ENCODE data around the gene CDC37. TPM values are rescaled to one million over a fixed set of nuclear protein-coding genes. Genes with fewer than 3 reads are reported as not detected.

Gene CDC37
- total RNA-seq, 3 donors from 2014 or later, result 141 to 213 (median 172) TPM

DNA sequence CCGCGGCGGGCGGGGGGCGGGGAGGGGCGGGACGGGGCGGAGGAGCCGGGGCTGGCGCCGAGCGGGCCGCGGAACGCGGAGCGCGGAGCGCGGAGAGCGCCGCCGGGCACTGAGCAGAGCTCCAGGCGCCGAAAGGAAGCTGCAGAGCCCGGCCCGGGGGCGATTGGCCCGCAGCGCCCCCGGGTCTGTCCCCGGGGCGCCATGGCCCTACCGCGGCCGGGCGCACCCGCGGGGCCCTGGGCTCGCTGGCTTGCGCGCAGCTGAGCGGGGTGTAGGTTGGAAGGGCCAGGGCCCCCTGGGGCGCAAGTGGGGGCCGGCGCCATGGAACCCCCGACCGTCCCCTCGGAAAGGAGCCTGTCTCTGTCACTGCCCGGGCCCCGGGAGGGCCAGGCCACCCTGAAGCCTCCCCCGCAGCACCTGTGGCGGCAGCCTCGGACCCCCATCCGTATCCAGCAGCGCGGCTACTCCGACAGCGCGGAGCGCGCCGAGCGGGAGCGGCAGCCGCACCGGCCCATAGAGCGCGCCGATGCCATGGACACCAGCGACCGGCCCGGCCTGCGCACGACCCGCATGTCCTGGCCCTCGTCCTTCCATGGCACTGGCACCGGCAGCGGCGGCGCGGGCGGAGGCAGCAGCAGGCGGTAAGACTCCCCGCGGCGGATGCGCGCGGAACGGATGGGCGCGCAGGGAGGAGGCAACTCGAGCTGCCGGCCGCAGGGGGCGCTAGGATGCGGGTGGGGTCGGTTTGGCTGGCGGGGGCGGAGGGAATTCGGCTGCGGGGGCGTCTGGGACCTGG is 17.3 kb upstream of the CDC37 start, which contains the start of gene PDE4A:
TSS of gene PDE4A (plus strand) at position 95 of the 796 bp plus-strand sequence. CDS start at position 322, 227 bp downstream.
- H3K27me3 ChIP-seq, result peaks cover 24 to 84% of the 10 kb centered on the region in 2 donors
- no peak for TF ChIP-seq POLR2AphosphoS5 (IDR thresholded peaks at IDR 0.05)
- TF ChIP-seq CTCF (IDR thresholded peaks at IDR 0.05), result no peak
- TF ChIP-seq POLR2A (IDR thresholded peaks at IDR 0.05), result no peak
- intact Hi-C loops (cut with DNase I; ENCODE audit: low total_unique reads), result no loop called here
- H3K36me3 ChIP-seq, result no peaks in the 10 kb centered on the region
- peaks cover 8 to 19% of the 10 kb centered on the region in 2 donors for H3K4me1 ChIP-seq
- no peak within 1 kb of the TSS for H3K27ac ChIP-seq
- no peaks in the 10 kb centered on the region for H3K9me3 ChIP-seq
- H3K4me3 ChIP-seq, result peak within 1 kb of the TSS in 2 of 3 donors; percentile 28 to 60
- no peak for DNase-seq (ENCODE audit: low spot score in 2 of 2)

DNA sequence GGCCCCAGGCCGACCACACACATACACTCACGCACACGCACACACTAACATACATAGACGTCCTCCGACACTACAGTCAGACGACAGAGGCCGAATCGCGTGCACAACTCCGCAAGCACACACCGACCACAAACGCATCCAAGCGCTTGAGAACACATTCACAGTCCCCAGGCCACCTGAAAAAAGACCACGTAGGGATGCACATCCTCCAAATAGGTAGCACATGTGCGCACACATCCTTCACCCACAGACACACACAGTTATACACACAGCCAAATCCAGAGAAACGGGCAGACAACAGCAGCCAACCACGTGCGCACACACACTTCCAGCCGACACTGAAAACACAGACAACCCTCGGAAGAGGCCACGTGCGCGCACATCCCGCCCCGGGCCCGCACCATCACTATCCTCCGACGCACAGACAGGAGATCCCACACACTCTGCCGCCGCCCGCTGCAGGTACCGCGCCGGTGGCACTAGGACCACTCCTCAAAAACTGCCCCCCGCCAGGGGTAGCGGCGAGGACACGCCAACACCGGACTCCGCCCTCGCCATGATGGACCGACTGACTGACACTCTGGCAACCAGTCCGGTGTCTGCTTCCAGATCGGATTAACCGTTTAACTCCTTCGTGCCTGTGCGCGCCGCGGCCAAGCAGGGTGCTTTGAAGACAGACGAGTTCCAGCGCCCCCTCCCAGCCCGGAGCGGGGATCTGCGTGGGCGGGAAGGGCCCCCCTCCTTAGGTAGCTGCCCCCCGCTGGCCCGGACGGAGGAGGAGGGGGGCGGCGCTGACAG is 16.5 kb upstream of the CDC37 start:
- TF ChIP-seq POLR2AphosphoS5 (IDR thresholded peaks at IDR 0.05), result no peak
- TF ChIP-seq POLR2A (IDR thresholded peaks at IDR 0.05), result no peak
- no peak for TF ChIP-seq CTCF (IDR thresholded peaks at IDR 0.05)
- peaks cover 24 to 79% of the 10 kb centered on the region in 2 donors for H3K27me3 ChIP-seq
- H3K9me3 ChIP-seq, result no peaks in the 10 kb centered on the region
- H3K4me3 ChIP-seq, result peak overlapping the region in 2 of 3 donors; percentile 28 to 60
- no peaks in the 10 kb centered on the region for H3K36me3 ChIP-seq
- intact Hi-C loops (cut with DNase I; ENCODE audit: low total_unique reads), result loop anchor here (5.0 kb wide), 1 partner anchor 1873 kb away; no protein-coding TSS in a partner anchor
- peaks cover 8 to 19% of the 10 kb centered on the region in 2 donors for H3K4me1 ChIP-seq
- DNase-seq (ENCODE audit: low spot score in 2 of 2), result no peak
- H3K27ac ChIP-seq, result no peak overlapping the region

DNA sequence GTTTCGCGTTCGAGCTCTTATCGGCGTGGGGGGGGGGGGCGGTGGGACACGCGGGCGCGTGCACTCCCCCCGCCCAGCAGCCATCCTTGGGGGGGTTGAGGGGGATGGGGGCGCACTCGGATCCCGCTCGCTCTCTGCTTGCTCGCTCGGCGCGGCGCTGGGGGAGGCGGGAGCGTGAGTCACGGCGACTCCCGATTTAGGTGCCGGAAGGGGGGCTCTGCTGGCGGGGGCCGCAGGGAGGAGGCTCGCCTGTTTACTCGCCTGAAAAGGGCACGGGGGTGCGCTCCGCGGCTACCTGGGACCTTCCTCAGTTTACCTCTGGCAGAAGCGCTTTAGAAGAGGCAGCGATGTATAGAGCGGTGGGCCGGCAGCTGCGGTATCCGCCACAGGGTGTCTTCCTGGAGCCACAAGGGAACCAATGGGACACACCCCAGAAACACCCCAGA is 15.9 kb upstream of the CDC37 start:
- Histone ChIP-seq H3K27ac (no peak overlapping the region), H3K36me3 (no peaks in the 10 kb centered on the region), H3K27me3 (peaks cover 24 to 73% of the 10 kb centered on the region in 2 donors), H3K4me3 (peak overlapping the region in 2 of 3 donors; percentile 28 to 60), H3K4me1 (peaks cover 8 to 16% of the 10 kb centered on the region in 2 donors), H3K9me3 (no peaks in the 10 kb centered on the region)
- intact Hi-C loops (cut with DNase I; ENCODE audit: low total_unique reads), result loop anchor here (5.0 kb wide), 1 partner anchor 1872 kb away; no protein-coding TSS in a partner anchor
- TF ChIP-seq POLR2AphosphoS5 (IDR thresholded peaks at IDR 0.05) (no peak), POLR2A (IDR thresholded peaks at IDR 0.05) (no peak), CTCF (IDR thresholded peaks at IDR 0.05) (no peak)
- no peak for DNase-seq (ENCODE audit: low spot score in 2 of 2)

GRCh38 chr19:10418485-10419199 is 15.3 kb upstream of the CDC37 start:
- DNase-seq (ENCODE audit: low spot score in 2 of 2), result no peak
- intact Hi-C loops (cut with DNase I; ENCODE audit: low total_unique reads), result loop anchor here (5.0 kb wide), 1 partner anchor 1871 kb away; no protein-coding TSS in a partner anchor
- Histone ChIP-seq H3K9me3 (no peaks in the 10 kb centered on the region), H3K4me1 (peaks cover 8 to 14% of the 10 kb centered on the region in 2 donors), H3K4me3 (peak overlapping the region in 2 of 3 donors; percentile 28 to 60), H3K36me3 (no peaks in the 10 kb centered on the region), H3K27me3 (peaks cover 24 to 67% of the 10 kb centered on the region in 2 donors), H3K27ac (no peak overlapping the region)
- no peak for TF ChIP-seq CTCF (IDR thresholded peaks at IDR 0.05)
- no peak for TF ChIP-seq POLR2A (IDR thresholded peaks at IDR 0.05)
- no peak for TF ChIP-seq POLR2AphosphoS5 (IDR thresholded peaks at IDR 0.05)

Measured in breast epithelium (tissue), 4 donors.